HG03432 (cell line): ENCODE results near the gene KRTAP4-1.
"Not testable (repeated sequence)": the region's sequence is repeated elsewhere in the genome, so short reads cannot be mapped to it uniquely, and the experiment has no call there.

ENCODE experiments used
- ATAC-seq: cut with Tn5 transposase; IDR thresholded peaks from one replicate; pipeline ENCODE4 v1.9.1; 2021; ENCODE audit warnings: mild to moderate bottlenecking, moderate library complexity; ENCODE audit not compliant: unreplicated experiment

KRTAP4-1 gene

GRCh38 chr17:41176744-41177387 is 7.8 kb downstream of the KRTAP4-1 start:
- no peak for ATAC-seq

- no peak for ATAC-seq
Observed at GRCh38 chr17:41171886-41172285, 12.8 kb downstream of the KRTAP4-1 start.

- no peak for ATAC-seq
Observed at GRCh38 chr17:41168121-41168520, 16.6 kb downstream of the KRTAP4-1 start, which contains the start of gene KRTAP4-3. Gene KRTAP4-3, minus strand, starts transcription at chr17:41168221. Its CDS starts 49 bp downstream, at chr17:41168172.

GRCh38 chr17:41167561-41167960 is 17.1 kb downstream of the KRTAP4-1 start:
- no peak for ATAC-seq

GRCh38 chr17:41163828-41164227 is 20.9 kb downstream of the KRTAP4-1 start:
- no peak for ATAC-seq

- no peak for ATAC-seq
Observed at GRCh38 chr17:41160648-41161047, 24.1 kb downstream of the KRTAP4-1 start, which contains the start of gene KRTAP4-4. Gene KRTAP4-4, minus strand, starts transcription at chr17:41160748. Its CDS starts 57 bp downstream, at chr17:41160691.

- ATAC-seq: not testable (repeated sequence)
Observed at GRCh38 chr17:41160190-41160589, 24.5 kb downstream of the KRTAP4-1 start.

- no peak for ATAC-seq
Observed at GRCh38 chr17:41153856-41154255, 30.9 kb downstream of the KRTAP4-1 start.

GRCh38 chr17:41151525-41151924 is 33.2 kb downstream of the KRTAP4-1 start:
- ATAC-seq: no peak

- ATAC-seq: no peak
Observed at GRCh38 chr17:41150026-41150425, 34.7 kb downstream of the KRTAP4-1 start.

- no peak for ATAC-seq
Observed at GRCh38 chr17:41149652-41149985, 35.1 kb downstream of the KRTAP4-1 start, which contains the start of gene KRTAP4-5. Gene KRTAP4-5, minus strand, starts transcription at chr17:41149825. Its CDS starts 58 bp downstream, at chr17:41149767.

GRCh38 chr17:41148971-41149651 is 35.6 kb downstream of the KRTAP4-1 start:
- ATAC-seq: not testable (repeated sequence)

- no peak for ATAC-seq
Observed at GRCh38 chr17:41147531-41148204, 37.0 kb downstream of the KRTAP4-1 start.

GRCh38 chr17:41145261-41145660 is 39.5 kb downstream of the KRTAP4-1 start:
- ATAC-seq: no peak

GRCh38 chr17:41144846-41145245 is 39.9 kb downstream of the KRTAP4-1 start:
- ATAC-seq: no peak

- no peak for ATAC-seq
Observed at GRCh38 chr17:41141361-41141760, 43.4 kb downstream of the KRTAP4-1 start.

- no peak for ATAC-seq
Observed at GRCh38 chr17:41140360-41141131, 44.2 kb downstream of the KRTAP4-1 start, which contains the start of gene KRTAP4-6. Gene KRTAP4-6, minus strand, starts transcription at chr17:41140544. Its CDS starts 57 bp downstream, at chr17:41140487.

- not testable (repeated sequence) for ATAC-seq
Observed at GRCh38 chr17:41139865-41140264, 44.8 kb downstream of the KRTAP4-1 start.
